Measurements from ENCODE around the gene NDUFAF4.

DNA sequence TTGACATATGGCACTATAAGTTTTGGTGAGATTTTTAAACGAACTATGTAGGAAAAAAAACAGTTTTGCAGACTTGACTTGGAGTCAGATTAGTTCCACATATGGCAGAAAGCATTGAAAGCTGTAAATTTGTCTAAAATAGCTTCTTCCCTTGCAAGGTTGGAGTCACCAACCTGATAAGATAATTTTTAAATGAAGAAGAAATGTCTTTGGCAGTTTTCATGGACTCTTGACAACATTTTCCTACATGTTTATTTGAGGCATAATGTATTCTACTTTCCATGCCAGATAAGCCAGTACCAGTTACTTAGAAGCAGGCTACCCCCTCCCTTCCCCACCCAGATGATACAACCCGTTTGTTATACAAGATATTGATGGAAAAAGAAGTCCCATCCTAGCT is 32.0 kb upstream of the NDUFAF4 start:
- TF ChIP-seq, protein P1, sequence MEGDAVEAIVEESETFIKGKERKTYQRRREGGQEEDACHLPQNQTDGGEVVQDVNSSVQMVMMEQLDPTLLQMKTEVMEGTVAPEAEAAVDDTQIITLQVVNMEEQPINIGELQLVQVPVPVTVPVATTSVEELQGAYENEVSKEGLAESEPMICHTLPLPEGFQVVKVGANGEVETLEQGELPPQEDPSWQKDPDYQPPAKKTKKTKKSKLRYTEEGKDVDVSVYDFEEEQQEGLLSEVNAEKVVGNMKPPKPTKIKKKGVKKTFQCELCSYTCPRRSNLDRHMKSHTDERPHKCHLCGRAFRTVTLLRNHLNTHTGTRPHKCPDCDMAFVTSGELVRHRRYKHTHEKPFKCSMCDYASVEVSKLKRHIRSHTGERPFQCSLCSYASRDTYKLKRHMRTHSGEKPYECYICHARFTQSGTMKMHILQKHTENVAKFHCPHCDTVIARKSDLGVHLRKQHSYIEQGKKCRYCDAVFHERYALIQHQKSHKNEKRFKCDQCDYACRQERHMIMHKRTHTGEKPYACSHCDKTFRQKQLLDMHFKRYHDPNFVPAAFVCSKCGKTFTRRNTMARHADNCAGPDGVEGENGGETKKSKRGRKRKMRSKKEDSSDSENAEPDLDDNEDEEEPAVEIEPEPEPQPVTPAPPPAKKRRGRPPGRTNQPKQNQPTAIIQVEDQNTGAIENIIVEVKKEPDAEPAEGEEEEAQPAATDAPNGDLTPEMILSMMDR (tag by site-specific recombination; IDR thresholded peaks at IDR 0.05), result no peak
- TF ChIP-seq, protein P2, sequence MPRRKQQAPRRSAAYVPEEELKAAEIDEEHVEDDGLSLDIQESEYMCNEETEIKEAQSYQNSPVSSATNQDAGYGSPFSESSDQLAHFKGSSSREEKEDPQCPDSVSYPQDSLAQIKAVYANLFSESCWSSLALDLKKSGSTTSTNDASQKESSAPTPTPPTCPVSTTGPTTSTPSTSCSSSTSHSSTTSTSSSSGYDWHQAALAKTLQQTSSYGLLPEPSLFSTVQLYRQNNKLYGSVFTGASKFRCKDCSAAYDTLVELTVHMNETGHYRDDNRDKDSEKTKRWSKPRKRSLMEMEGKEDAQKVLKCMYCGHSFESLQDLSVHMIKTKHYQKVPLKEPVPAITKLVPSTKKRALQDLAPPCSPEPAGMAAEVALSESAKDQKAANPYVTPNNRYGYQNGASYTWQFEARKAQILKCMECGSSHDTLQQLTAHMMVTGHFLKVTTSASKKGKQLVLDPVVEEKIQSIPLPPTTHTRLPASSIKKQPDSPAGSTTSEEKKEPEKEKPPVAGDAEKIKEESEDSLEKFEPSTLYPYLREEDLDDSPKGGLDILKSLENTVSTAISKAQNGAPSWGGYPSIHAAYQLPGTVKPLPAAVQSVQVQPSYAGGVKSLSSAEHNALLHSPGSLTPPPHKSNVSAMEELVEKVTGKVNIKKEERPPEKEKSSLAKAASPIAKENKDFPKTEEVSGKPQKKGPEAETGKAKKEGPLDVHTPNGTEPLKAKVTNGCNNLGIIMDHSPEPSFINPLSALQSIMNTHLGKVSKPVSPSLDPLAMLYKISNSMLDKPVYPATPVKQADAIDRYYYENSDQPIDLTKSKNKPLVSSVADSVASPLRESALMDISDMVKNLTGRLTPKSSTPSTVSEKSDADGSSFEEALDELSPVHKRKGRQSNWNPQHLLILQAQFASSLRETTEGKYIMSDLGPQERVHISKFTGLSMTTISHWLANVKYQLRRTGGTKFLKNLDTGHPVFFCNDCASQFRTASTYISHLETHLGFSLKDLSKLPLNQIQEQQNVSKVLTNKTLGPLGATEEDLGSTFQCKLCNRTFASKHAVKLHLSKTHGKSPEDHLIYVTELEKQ (tag by site-specific recombination; IDR thresholded peaks at IDR 0.05; ENCODE audit: borderline replicate concordance), result no peak
- TF ChIP-seq ZNF510 (tag by site-specific recombination; IDR thresholded peaks at IDR 0.05; ENCODE audit: insufficient replicate concordance) (no peak), TCF7L2 (IDR thresholded peaks at IDR 0.05; ENCODE audit: borderline replicate concordance, low read depth, low read length) (no peak), MZF1 (tag by site-specific recombination; IDR thresholded peaks at IDR 0.05; ENCODE audit: borderline replicate concordance) (no peak), ZNF701 (tag by site-specific recombination; IDR thresholded peaks at IDR 0.05) (no peak), ZNF792 (tag by site-specific recombination; IDR thresholded peaks at IDR 0.05) (no peak)
- TF ChIP-seq, protein P3, sequence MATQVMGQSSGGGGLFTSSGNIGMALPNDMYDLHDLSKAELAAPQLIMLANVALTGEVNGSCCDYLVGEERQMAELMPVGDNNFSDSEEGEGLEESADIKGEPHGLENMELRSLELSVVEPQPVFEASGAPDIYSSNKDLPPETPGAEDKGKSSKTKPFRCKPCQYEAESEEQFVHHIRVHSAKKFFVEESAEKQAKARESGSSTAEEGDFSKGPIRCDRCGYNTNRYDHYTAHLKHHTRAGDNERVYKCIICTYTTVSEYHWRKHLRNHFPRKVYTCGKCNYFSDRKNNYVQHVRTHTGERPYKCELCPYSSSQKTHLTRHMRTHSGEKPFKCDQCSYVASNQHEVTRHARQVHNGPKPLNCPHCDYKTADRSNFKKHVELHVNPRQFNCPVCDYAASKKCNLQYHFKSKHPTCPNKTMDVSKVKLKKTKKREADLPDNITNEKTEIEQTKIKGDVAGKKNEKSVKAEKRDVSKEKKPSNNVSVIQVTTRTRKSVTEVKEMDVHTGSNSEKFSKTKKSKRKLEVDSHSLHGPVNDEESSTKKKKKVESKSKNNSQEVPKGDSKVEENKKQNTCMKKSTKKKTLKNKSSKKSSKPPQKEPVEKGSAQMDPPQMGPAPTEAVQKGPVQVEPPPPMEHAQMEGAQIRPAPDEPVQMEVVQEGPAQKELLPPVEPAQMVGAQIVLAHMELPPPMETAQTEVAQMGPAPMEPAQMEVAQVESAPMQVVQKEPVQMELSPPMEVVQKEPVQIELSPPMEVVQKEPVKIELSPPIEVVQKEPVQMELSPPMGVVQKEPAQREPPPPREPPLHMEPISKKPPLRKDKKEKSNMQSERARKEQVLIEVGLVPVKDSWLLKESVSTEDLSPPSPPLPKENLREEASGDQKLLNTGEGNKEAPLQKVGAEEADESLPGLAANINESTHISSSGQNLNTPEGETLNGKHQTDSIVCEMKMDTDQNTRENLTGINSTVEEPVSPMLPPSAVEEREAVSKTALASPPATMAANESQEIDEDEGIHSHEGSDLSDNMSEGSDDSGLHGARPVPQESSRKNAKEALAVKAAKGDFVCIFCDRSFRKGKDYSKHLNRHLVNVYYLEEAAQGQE (tag by site-specific recombination; IDR thresholded peaks at IDR 0.05), result no peak
